Adrenal gland (tissue), 5 donors: ENCODE data around the gene TRH.

Source experiments
- POLR2A ChIP-seq, 2 donors: fragments of 450-650 bp; IDR thresholded peaks; one replicate each; pipeline ENCODE4 v1.6.1; 2017; ENCODE audit warnings: antibody characterized with exemption in 2 of 2, mild to moderate bottlenecking in 2 of 2, moderate library complexity in 1 of 2
- TF ChIP-seq, protein P1 (sequence below), 6 experiments: fragments of 450-650 bp in 4 of 6; fragments of 200-600 bp in 2 of 6; sonication (generic) in 1 of 6; IDR thresholded peaks; 1 replicate in 5 of 6; 2 replicates in 1 of 6; pipeline versions ENCODE4 v1.5.1 to v1.8.0; 2016 to 2021; ENCODE audit warnings: antibody characterized with exemption in 6 of 6, mild to moderate bottlenecking in 2 of 6, moderate library complexity in 1 of 6
- donor health status: DM: no; HTN: no; CAD: no.

DNA sequence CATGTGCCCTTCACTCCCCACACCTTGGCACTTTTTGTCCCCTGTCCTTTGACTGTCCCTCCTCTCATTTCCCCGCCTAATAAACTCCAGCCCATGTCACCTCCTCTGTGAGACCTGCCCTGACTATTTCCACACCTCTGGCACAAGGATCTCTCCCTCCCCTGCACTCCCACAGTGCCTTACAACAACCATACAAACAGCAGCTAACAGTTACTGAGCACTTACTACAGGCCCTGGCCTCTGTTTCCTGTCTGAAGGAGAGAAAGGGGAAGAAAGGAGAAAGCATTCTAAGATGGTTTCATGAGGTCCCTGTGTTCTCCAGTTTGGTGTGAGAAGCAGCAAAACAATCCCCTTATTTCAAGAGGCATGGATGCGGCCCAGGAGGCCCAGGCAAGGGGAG is 20.0 kb upstream of the TRH start:
- TF ChIP-seq, protein P1, sequence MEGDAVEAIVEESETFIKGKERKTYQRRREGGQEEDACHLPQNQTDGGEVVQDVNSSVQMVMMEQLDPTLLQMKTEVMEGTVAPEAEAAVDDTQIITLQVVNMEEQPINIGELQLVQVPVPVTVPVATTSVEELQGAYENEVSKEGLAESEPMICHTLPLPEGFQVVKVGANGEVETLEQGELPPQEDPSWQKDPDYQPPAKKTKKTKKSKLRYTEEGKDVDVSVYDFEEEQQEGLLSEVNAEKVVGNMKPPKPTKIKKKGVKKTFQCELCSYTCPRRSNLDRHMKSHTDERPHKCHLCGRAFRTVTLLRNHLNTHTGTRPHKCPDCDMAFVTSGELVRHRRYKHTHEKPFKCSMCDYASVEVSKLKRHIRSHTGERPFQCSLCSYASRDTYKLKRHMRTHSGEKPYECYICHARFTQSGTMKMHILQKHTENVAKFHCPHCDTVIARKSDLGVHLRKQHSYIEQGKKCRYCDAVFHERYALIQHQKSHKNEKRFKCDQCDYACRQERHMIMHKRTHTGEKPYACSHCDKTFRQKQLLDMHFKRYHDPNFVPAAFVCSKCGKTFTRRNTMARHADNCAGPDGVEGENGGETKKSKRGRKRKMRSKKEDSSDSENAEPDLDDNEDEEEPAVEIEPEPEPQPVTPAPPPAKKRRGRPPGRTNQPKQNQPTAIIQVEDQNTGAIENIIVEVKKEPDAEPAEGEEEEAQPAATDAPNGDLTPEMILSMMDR (IDR thresholded peaks at IDR 0.05), result no peak
- no peak for TF ChIP-seq POLR2A (IDR thresholded peaks at IDR 0.05)
